Fibroblast of pulmonary artery (primary cell): ENCODE data around the gene TOX3.

Experiments used
- DNase-seq: peaks from one replicate; pipeline ENCODE4 v3.0.0-alpha.2; 2010; ENCODE audit warnings: low read depth
- H3K4me3 ChIP-seq: replicated peaks from 2 replicates; pipeline ENCODE4 v1.5.1; 2011; ENCODE audit warnings: low read depth, mild to moderate bottlenecking, control low read depth, low read length, moderate library complexity
- TF ChIP-seq, protein P1 (sequence below): IDR thresholded peaks from 2 replicates; pipeline ENCODE4 v1.5.1; 2011; ENCODE audit warnings: mild to moderate bottlenecking, control low read depth, low read length, inconsistent platforms; ENCODE audit errors: missing control alignments

Gene TOX3

DNA sequence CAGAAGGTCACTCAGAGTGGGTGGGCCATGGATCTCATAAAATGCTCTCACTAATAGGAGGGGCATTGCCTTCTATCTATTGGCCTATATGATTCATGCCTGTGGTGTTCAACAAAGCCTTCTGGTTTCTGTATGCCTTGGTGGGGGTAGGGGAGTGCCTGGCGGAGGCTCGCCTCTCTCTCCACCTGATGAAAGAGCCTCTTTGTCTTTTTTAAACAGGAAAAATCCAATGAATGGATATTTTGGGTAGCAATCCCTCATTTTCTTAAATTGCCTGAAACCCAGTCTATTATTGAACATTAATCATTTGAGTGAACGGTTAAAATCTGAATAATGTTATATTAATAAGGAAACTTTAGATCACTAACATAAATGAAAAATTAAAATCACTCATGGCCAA lies 90.6 kb downstream of the TOX3 start:
- no peak for DNase-seq
- TF ChIP-seq, protein P1, sequence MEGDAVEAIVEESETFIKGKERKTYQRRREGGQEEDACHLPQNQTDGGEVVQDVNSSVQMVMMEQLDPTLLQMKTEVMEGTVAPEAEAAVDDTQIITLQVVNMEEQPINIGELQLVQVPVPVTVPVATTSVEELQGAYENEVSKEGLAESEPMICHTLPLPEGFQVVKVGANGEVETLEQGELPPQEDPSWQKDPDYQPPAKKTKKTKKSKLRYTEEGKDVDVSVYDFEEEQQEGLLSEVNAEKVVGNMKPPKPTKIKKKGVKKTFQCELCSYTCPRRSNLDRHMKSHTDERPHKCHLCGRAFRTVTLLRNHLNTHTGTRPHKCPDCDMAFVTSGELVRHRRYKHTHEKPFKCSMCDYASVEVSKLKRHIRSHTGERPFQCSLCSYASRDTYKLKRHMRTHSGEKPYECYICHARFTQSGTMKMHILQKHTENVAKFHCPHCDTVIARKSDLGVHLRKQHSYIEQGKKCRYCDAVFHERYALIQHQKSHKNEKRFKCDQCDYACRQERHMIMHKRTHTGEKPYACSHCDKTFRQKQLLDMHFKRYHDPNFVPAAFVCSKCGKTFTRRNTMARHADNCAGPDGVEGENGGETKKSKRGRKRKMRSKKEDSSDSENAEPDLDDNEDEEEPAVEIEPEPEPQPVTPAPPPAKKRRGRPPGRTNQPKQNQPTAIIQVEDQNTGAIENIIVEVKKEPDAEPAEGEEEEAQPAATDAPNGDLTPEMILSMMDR, result no peak
- H3K4me3 ChIP-seq, result no peak overlapping the region

GRCh38 chr16:52455549-52456277 lies 91.2 kb downstream of the TOX3 start:
- DNase-seq, result no peak
- H3K4me3 ChIP-seq, result no peak overlapping the region
- TF ChIP-seq, protein P1, result no peak

- no peak overlapping the region for H3K4me3 ChIP-seq
- DNase-seq, result no peak
- TF ChIP-seq, protein P1, result no peak
These were observed 93.3 kb downstream of the TOX3 start for GRCh38 chr16:52453644-52454043.

GRCh38 chr16:52451971-52452421 lies 94.9 kb downstream of the TOX3 start:
- DNase-seq, result no peak
- H3K4me3 ChIP-seq, result no peak overlapping the region
- TF ChIP-seq, protein P1, result no peak

DNA sequence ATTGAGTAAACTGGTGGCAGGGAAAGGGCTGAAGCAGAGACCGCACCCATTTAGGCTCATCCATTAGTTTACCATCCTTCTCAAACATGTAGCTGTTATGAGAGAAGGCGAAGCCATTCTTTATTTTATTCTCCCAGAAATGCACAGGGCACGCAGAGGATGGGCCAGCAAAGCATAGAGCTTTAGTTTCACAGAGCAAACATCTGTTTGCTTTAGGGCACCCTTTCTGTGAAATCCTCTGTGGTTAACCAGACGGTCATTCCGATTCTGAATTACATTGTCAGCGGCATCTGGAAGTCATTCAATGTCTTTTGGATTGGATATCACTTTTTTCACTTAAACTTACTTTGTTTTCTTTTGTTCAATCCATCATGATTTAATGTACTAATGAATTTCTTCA lies 96.0 kb downstream of the TOX3 start:
- no peak for DNase-seq
- TF ChIP-seq, protein P1, result no peak

DNA sequence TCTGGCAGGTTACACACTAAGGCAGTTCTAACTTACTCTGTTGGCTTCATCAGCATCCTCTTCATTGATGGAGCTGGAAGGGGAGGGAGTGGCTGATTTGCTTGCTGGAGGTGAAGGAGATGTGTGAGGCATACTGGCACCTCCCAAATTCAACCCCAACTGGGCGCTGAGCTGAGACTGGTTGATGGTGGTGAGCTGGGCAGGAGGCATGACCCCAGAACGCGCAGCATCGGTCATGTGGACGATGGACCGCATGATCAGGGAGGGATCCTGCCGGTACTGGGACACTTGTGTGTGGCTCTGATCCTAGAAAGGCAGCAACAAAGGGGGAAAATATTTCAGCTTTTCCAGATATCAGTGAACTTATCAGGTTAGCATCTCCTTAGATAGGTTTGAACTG lies 96.7 kb downstream of the TOX3 start:
- DNase-seq, result no peak
- no peak overlapping the region for H3K4me3 ChIP-seq
- TF ChIP-seq, protein P1, result no peak

More for the DNA sequence above, 96.0 kb downstream of the TOX3 start:
- H3K4me3 ChIP-seq, result no peak overlapping the region

DNA sequence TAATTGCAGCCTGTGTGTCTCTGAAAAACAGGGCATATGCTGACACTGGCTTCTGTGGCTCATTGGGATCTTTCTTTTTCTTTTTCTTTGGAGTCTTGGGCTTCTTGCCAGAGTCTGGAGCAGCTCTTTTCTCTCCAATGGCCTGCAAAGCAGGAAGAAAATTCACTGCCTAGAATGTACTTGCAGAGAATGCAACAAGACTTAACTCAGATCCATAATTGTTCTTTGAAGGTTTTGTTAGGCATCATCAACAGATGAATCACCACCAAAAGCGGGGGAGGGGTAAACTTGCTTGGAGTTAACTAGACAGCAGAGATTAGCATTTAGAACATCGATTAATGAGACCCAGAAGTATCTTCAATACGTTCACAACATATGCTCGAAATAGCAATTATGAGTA lies 100.9 kb downstream of the TOX3 start:
- peak; percentile 1 for DNase-seq
- no peak overlapping the region for H3K4me3 ChIP-seq

More for the DNA sequence above, 100.9 kb downstream of the TOX3 start:
- TF ChIP-seq, protein P1, result no peak
